Renal pelvis (tissue), 3 donors: ENCODE measurements around the gene TIMM22. TPM values are rescaled to one million over a fixed set of nuclear protein-coding genes. Genes with fewer than 3 reads are reported as not detected.

Experiments
- polyA plus RNA-seq, 3 donors: library from polyadenylated mRNA; unstranded; fragments of 120-200 nt; gene quantifications; one replicate each; pipeline ENCODE4 v1.2.1, GENCODE V29; 2013; ENCODE audit not compliant: insufficient read length in 3 of 3

The TIMM22 gene
- polyA plus RNA-seq, 3 donors: 14.3 to 16.0 (median 15.2) TPM

Other genes starting within 250 kb of the TIMM22 start
- 10 to 100 TPM; 22.8 to 26.4 (median 24.8) TPM for gene GEMIN4, start 244.9 kb upstream of the TIMM22 start, polyA plus RNA-seq
- gene GLOD4, start 214.8 kb upstream of the TIMM22 start, polyA plus RNA-seq: 100 to 1,000 TPM; 117 to 124 (median 122) TPM
- 10 to 100 TPM; 19.9 to 24.5 (median 20.8) TPM for gene MRM3, start 214.8 kb upstream of the TIMM22 start, polyA plus RNA-seq
- gene NXN, start 17.4 kb upstream of the TIMM22 start, polyA plus RNA-seq: 10 to 100 TPM; 35.4 to 38.2 (median 37.8) TPM
- gene ABR, start 182.9 kb downstream of the TIMM22 start, polyA plus RNA-seq: 10 to 100 TPM; 55.2 to 63.0 (median 58.7) TPM